NCI-H345 treated with DMSO at 0.1 percent for 48 hours (cell line): ENCODE results near the gene GHR.

ENCODE experiments used
- DNase-seq: peaks from one replicate; lab custom pipeline; 2025; ENCODE audit not compliant: unreplicated experiment; lab: John Stamatoyannopoulos, UW

GHR gene

GRCh38 chr5:42768106-42768504 lies 344.9 kb downstream of the GHR start:
- DNase-seq, result no peak

GRCh38 chr5:42770003-42770402 lies 346.8 kb downstream of the GHR start:
- DNase-seq, result no peak
